CD4-positive, alpha-beta memory T cell (primary cell): ENCODE data around the gene TRIM31. TPM values are rescaled to one million over a fixed set of nuclear protein-coding genes. Genes with fewer than 3 reads are reported as not detected.
A peak's percentile ranks its signal among the peaks of the same experiment; 100 is the strongest.

ENCODE experiments used
- CTCF ChIA-PET: fragments of 350-600 bp; sonication (Branson Sonifier 250); formaldehyde crosslinking; loops from one replicate; lab custom pipeline; 2021; ENCODE audit warnings: inconsistent platforms; ENCODE audit not compliant: partially characterized antibody; lab: Charles Lee
- POLR2A ChIA-PET: fragments of 350-600 bp; sonication (Branson Sonifier 250); formaldehyde crosslinking; loops from one replicate; lab custom pipeline; 2021; ENCODE audit not compliant: partially characterized antibody; lab: Charles Lee
- DNase-seq, 5 donors: peaks; one replicate each; pipeline versions ENCODE4 v3.0.0 to v3.0.0-alpha.2; 2020 to 2022; ENCODE audit warnings: mixed read lengths in 1 of 5
- H3K27ac ChIP-seq: one replicate; pipeline ENCODE4 v1.7.0; 2013; ENCODE audit warnings: low read depth, low read length
- H3K27me3 ChIP-seq: 2 replicates; pipeline ENCODE4 v1.7.0; 2013; ENCODE audit warnings: mild to moderate bottlenecking, low read length, moderate library complexity; ENCODE audit not compliant: insufficient read depth
- H3K36me3 ChIP-seq: 2 replicates; pipeline ENCODE4 v1.7.0; 2013; ENCODE audit warnings: mild to moderate bottlenecking, low read length, moderate library complexity; ENCODE audit not compliant: insufficient read depth
- H3K4me1 ChIP-seq: 2 replicates; pipeline ENCODE4 v1.7.0; 2013; ENCODE audit warnings: mild to moderate bottlenecking, low read length, moderate library complexity; ENCODE audit not compliant: insufficient read depth
- H3K4me3 ChIP-seq, 2 donors: one replicate each; pipeline ENCODE4 v1.7.0; 2013; ENCODE audit warnings: low read length in 2 of 2, mild to moderate bottlenecking in 1 of 2
- H3K9me3 ChIP-seq, 2 donors: one replicate each; pipeline ENCODE4 v1.7.0; 2013; ENCODE audit warnings: low read length in 2 of 2, control low read depth in 1 of 2; ENCODE audit not compliant: control insufficient read depth in 1 of 2
- H3K27ac Mint-ChIP-seq, 7 donors: one replicate each; pipeline ENCODE4 v1.8.0; 2020 to 2021; ENCODE audit warnings: mixed read lengths in 7 of 7, mild to moderate bottlenecking in 6 of 7, inconsistent platforms in 3 of 7, moderate library complexity in 3 of 7
- H3K27me3 Mint-ChIP-seq, 2 donors: one replicate each; pipeline ENCODE4 v1.8.0; 2020 to 2021; ENCODE audit warnings: mixed read lengths in 2 of 2
- H3K36me3 Mint-ChIP-seq, 2 donors: one replicate each; pipeline ENCODE4 v1.8.0; 2020 to 2021; ENCODE audit warnings: mixed read lengths in 2 of 2, inconsistent platforms in 1 of 2, mild to moderate bottlenecking in 1 of 2
- H3K4me1 Mint-ChIP-seq, 4 donors: one replicate each; pipeline ENCODE4 v1.8.0; 2020 to 2021; ENCODE audit warnings: mixed read lengths in 4 of 4, mild to moderate bottlenecking in 1 of 4
- H3K4me3 Mint-ChIP-seq, 8 donors: one replicate each; pipeline ENCODE4 v1.8.0; 2020 to 2021; ENCODE audit warnings: mixed read lengths in 8 of 8, mild to moderate bottlenecking in 7 of 8, moderate library complexity in 6 of 8, inconsistent platforms in 3 of 8
- H3K9me3 Mint-ChIP-seq, 8 donors: one replicate each; pipeline ENCODE4 v1.8.0; 2020 to 2021; ENCODE audit warnings: mixed read lengths in 8 of 8, mild to moderate bottlenecking in 5 of 8, inconsistent platforms in 3 of 8, moderate library complexity in 1 of 8
- intact Hi-C: fragments of 100-400 bp; cut with micrococcal nuclease; formaldehyde crosslinking; loops from one replicate; pipeline ENCODE4 v1.15.1; 2023
- polyA plus RNA-seq, 2 donors: library from polyadenylated mRNA; unstranded; fragments of 300-500 nt; fragmentation: Illumina TruSeq; gene quantifications; one replicate each; pipeline ENCODE4 v1.2.3, GENCODE V29; 2021
- total RNA-seq, 2 experiments: library from RNA; stranded (reverse); gene quantifications; one replicate each; pipeline ENCODE4 v1.2.3, GENCODE V29; 2021

TRIM31 gene
- total and polyA plus RNA-seq, 4 experiments from 2014 or later: 0.11 to 0.21 (median 0.20) TPM; not detected in 1

DNA sequence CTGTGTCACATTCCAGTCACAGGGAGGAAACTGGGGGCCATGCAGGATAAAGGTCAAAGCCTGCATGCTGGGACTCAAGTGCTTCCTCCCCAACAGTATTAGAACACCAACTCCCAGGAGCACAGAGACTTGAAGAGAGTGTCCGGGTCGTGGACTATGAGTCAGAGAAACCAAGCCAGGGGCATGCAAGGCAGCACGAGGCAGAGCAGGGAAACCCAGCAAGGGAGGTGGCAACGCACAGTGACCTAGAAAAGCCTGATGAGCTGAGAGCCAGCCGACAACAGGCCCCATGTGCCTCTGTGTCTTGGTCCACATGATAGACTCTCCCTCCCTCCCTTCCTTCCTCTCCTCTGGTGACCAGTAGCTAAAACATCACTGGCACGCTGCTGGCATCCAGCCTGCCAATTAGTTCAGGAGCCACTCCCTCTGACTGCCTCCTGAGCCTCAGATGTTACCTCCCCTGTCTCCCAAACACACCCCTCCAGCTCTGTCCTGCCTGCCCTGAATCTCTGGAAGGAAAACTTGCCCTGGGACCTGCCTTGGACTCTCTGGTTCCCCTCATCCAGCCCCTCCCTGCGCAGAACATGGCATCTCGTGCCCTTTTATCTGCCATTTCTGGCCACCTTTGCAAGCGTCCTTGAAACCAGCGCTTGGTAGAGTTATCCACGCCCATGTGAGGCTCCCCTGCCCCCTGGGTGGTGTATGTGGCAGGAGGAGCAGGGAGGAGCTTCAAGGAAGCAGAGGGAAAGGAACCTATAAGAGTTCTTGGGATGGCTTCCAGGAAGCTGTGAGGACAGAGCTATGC lies 21.1 kb downstream of the TRIM31 start:
- CTCF ChIA-PET: interaction anchor here (3.1 to 6.7 kb wide), 2 partner anchors 11 to 40 kb away, joined by 9 to 37 read pairs; no protein-coding TSS in a partner anchor
- Mint-ChIP-seq H3K4me3 (no peak overlapping the region), H3K4me1 (no peaks in the 10 kb centered on the region), H3K36me3 (no peaks in the 10 kb centered on the region), H3K9me3 (peaks cover 0 to 2% (median 0%) of the 10 kb centered on the region in 8 donors), H3K27ac (no peak overlapping the region), H3K27me3 (peaks cover 44 to 46% of the 10 kb centered on the region in 2 donors)
- no peak overlapping the region for H3K27ac ChIP-seq
- H3K4me3 ChIP-seq: no peak overlapping the region
- intact Hi-C loops: no loop called here
- no peaks in the 10 kb centered on the region for H3K9me3 ChIP-seq
- peaks cover 31% of the 10 kb centered on the region for H3K27me3 ChIP-seq
- H3K36me3 ChIP-seq: no peaks in the 10 kb centered on the region
- no peak for DNase-seq
- POLR2A ChIA-PET: interaction anchor here (1.1 kb wide), 1 partner anchor 10 kb away, joined by 3 read pairs; no protein-coding TSS in a partner anchor
- H3K4me1 ChIP-seq: no peaks in the 10 kb centered on the region

DNA sequence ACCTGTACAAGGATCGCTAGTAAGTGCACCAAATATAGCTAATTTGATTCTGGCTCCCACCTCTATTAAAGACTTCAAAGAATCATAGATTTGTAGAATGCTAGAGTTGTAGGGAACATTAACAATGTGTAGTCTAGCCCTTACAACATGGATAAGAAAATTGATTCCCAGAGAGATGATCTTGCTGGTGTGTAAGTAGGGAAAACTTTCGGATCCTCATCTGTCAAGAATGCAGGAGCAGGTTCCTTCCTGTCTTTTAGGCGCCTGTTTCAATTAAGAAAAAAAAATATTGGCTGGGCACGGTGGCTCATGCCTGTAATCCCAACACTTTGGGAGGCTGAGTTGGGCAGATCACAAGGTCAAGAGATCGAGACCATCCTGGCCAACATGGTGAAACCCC lies 25.0 kb downstream of the TRIM31 start:
- Histone ChIP-seq H3K36me3 (no peaks in the 10 kb centered on the region), H3K27me3 (peaks cover 25% of the 10 kb centered on the region), H3K4me1 (no peaks in the 10 kb centered on the region), H3K9me3 (no peaks in the 10 kb centered on the region), H3K27ac (no peak overlapping the region), H3K4me3 (no peak overlapping the region)
- intact Hi-C loops: no loop called here
- Mint-ChIP-seq H3K4me1 (no peaks in the 10 kb centered on the region), H3K9me3 (no peaks in the 10 kb centered on the region), H3K27me3 (peaks cover 32 to 36% of the 10 kb centered on the region in 2 donors), H3K27ac (no peak overlapping the region), H3K4me3 (no peak overlapping the region), H3K36me3 (no peaks in the 10 kb centered on the region)
- POLR2A ChIA-PET: interaction anchor here (0.7 kb wide), 1 partner anchor 282 kb away, joined by 3 read pairs; no protein-coding TSS in a partner anchor
- CTCF ChIA-PET: interaction anchor here (1.5 to 2.3 kb wide), 2 partner anchors 15 to 43 kb away, joined by 9 read pairs; no protein-coding TSS in a partner anchor
- DNase-seq: no peak

DNA sequence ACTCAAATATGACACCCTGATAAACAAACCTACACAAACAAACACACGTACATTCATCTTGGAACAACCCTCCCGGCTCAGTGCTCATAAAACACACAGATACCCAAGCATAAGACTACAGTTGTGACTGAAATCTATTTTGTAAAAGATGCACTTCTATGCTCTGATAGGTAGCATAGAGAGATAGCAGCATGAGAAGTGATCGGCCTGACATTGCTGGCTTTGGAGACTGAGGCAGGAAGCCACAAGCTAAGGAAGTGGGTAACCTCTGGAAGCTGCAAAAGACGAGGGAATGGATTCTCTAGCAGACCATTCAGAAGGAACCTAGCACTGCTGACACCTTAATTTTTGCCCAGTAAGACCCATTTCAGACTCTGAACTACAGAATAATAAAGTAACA lies 35.7 kb downstream of the TRIM31 start:
- Mint-ChIP-seq H3K4me3 (peak overlapping the region in 6 of 8 donors; percentile 3 to 88 (median 38)), H3K4me1 (peaks cover 24 to 56% (median 39%) of the 10 kb centered on the region in 4 donors), H3K27me3 (peaks cover 18 to 20% of the 10 kb centered on the region in 2 donors), H3K9me3 (peaks cover 0 to 2% (median 0%) of the 10 kb centered on the region in 8 donors), H3K36me3 (peaks cover 0 to 4% of the 10 kb centered on the region in 2 donors), H3K27ac (peak overlapping the region in 5 of 7 donors; percentile 4 to 37 (median 34))
- POLR2A ChIA-PET: interaction anchor here (1.1 to 3.3 kb wide), 4 partner anchors 10 to 26 kb away, joined by 3 to 9 read pairs (median 8); partner anchors contain the start of genes POLR1H and PPP1R11
- intact Hi-C loops: no loop called here
- H3K27me3 ChIP-seq: peaks cover 4% of the 10 kb centered on the region
- no peak overlapping the region for H3K4me3 ChIP-seq
- CTCF ChIA-PET: interaction anchor here (0.9 to 3.0 kb wide), 2 partner anchors 10 kb away, joined by 5 to 15 read pairs; partner anchors contain the start of gene PPP1R11
- no peak overlapping the region for H3K27ac ChIP-seq
- no peak for DNase-seq
- peaks cover 40% of the 10 kb centered on the region for H3K4me1 ChIP-seq
- no peaks in the 10 kb centered on the region for H3K9me3 ChIP-seq
- no peaks in the 10 kb centered on the region for H3K36me3 ChIP-seq

DNA sequence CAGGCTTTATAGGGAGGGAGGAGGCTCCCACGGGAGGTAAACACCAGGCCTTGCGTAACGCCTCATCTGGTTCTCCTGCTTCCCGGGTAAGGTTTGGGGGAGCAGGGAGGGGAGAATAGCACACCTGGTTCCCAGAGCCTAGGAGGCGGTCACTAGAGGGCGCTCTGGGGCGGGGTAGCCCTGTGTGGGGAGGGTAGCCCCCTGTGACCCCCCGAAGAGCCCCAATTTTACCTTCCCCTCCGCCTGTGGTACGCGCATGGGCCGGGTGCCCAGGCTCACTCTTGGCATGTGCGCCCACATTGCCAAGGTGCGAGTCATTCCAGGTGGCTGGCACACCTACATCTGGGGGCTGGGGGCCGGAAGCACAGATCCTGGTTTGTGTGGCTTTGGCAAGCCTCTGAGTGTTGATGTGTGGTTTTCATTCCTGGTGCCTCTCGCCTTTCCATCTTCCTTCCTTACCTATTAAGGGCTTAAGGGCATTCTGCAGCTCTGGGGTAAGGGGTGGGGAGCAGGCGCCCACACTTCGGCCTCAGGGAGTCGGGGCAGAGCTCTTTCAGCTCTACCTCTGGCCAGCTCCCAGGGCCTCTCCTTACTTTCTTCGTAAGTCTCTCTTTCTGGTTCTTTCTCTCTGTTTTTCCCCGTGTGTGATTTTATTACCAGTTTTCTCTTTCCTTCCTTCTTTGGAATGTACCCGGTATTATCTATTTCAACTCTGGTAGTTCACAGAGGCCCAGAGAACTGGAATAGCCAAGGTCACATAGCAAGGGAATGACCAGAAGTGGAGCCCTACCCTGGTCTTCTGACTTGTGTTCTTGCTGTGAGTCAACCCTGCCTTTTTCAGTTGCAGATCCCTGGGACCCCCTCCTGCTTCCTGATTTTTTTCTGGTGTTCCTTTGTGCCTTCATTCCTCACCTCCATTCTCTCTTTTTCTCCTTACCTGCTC lies 36.8 kb downstream of the TRIM31 start:
- Mint-ChIP-seq H3K4me3 (peak overlapping the region; percentile 62 to 88 (median 71)), H3K4me1 (peaks cover 28 to 64% (median 45%) of the 10 kb centered on the region in 4 donors), H3K36me3 (peaks cover 5 to 9% of the 10 kb centered on the region in 2 donors), H3K9me3 (peaks cover 0 to 3% (median 0%) of the 10 kb centered on the region in 8 donors), H3K27me3 (peaks cover 19 to 26% of the 10 kb centered on the region in 2 donors), H3K27ac (peak overlapping the region; percentile 3 to 83 (median 31))
- intact Hi-C loops: no loop called here
- CTCF ChIA-PET: interaction anchor here (0.9 to 3.0 kb wide), 3 partner anchors 9 to 28 kb away, joined by 3 to 15 read pairs (median 6); partner anchors contain the start of gene PPP1R11
- POLR2A ChIA-PET: interaction anchor here (1.3 to 3.3 kb wide), 6 partner anchors 10 to 27 kb away, joined by 3 to 26 read pairs (median 8); partner anchors contain the start of genes POLR1H and PPP1R11
- Histone ChIP-seq H3K27ac (no peak overlapping the region), H3K36me3 (no peaks in the 10 kb centered on the region), H3K27me3 (peaks cover 4% of the 10 kb centered on the region), H3K9me3 (no peaks in the 10 kb centered on the region), H3K4me3 (no peak overlapping the region), H3K4me1 (peaks cover 41% of the 10 kb centered on the region)
- DNase-seq: no peak

DNA sequence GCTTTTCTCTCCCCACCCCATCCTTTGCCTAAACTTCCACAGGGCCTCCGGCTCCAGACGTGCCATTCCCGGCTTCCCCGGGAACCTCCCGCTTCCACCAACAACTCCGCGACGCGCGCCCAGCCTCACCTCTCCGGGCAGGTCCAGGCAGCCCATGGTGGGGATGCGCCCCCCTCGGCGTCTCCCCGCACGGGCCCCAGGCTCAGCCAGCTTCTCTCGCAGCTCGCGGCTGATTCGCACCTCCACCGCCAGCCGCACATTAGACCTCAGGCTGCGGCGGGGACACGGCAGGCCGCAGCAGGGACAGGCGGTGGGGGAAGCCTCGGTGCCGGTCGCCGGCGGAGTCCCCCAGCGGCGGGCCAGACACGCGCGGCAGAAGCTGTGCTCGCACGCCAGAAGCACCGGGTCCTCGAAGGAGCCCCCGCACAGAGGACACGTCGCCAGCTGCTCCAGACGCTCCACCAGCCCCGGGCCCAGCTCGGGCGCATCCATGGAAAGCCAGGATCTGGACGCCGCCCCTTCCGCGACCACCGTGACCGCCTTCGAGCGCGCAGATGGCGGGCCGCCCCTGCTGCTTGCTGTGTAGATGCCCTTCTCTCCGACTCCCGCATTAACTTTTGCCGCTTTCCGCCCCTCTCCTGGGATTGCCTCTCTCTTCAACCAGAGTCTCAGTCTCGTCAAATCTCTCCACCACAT lies 37.6 kb downstream of the TRIM31 start, which contains the start of gene RNF39:
Gene RNF39, minus strand, starts transcription at position 676 of the 696 bp plus-strand sequence. Its CDS starts 184 bp downstream, at position 492.
- H3K4me3 Mint-ChIP-seq: peak within 1 kb of the TSS; percentile 66 to 88 (median 82)
- H3K27ac Mint-ChIP-seq: peak within 1 kb of the TSS; percentile 8 to 83 (median 31)
- peak in 1 of 5 donors; percentile 24 for DNase-seq
- peaks cover 10 to 16% of the 10 kb centered on the region in 2 donors for H3K36me3 Mint-ChIP-seq
- H3K27me3 ChIP-seq: peaks cover 4% of the 10 kb centered on the region
- H3K4me3 ChIP-seq: peak within 1 kb of the TSS in 1 of 2 donors; percentile 15
- H3K27ac ChIP-seq: no peak within 1 kb of the TSS
- H3K4me1 ChIP-seq: peaks cover 49% of the 10 kb centered on the region
- ChIA-PET POLR2A (interaction anchor here (1.4 to 3.3 kb wide), 4 partner anchors 9 to 28 kb away, joined by 3 to 26 read pairs (median 11); partner anchors contain the start of genes POLR1H and PPP1R11), CTCF (interaction anchor here (2.1 to 3.0 kb wide), 2 partner anchors 8 to 26 kb away, joined by 6 to 15 read pairs; partner anchors contain the start of gene PPP1R11)
- peaks cover 33 to 71% (median 52%) of the 10 kb centered on the region in 4 donors for H3K4me1 Mint-ChIP-seq
- peaks cover 0 to 3% (median 0%) of the 10 kb centered on the region in 8 donors for H3K9me3 Mint-ChIP-seq
- H3K27me3 Mint-ChIP-seq: peaks cover 22 to 28% of the 10 kb centered on the region in 2 donors
- peaks cover 3% of the 10 kb centered on the region for H3K36me3 ChIP-seq
- intact Hi-C loops: no loop called here
- H3K9me3 ChIP-seq: no peaks in the 10 kb centered on the region
